Endothelial cell of umbilical vein (primary cell): ENCODE data around the gene SORCS2. TPM values are rescaled to one million over a fixed set of nuclear protein-coding genes. Genes with fewer than 3 reads are reported as not detected.

Experiments
- BruUV-seq: library from RNA; stranded (reverse); fragments of 400-500 nt; replicated peaks from 2 replicates; lab custom pipeline; 2021; lab: Mats Ljungman, UMichigan
- CTCF ChIA-PET: fragments of 300-600, 350-600 bp; sonication (Branson Sonifier 250); formaldehyde crosslinking; loops from one replicate; lab custom pipeline; 2021; ENCODE audit warnings: antibody characterized with exemption, inconsistent platforms; lab: Charles Lee
- POLR2A ChIA-PET: fragments of 300-600, 350-600 bp; sonication (Branson Sonifier 250); formaldehyde crosslinking; loops from one replicate; lab custom pipeline; 2021; ENCODE audit warnings: antibody characterized with exemption, inconsistent platforms; lab: Charles Lee
- DNase-seq: peaks from one replicate; pipeline ENCODE4 v3.0.0-alpha.2; 2011; ENCODE audit warnings: low read depth, low spot score
- FAIRE-seq: peaks from 2 replicates; lab custom pipeline; 2011; peaks lifted over from hg19 to GRCh38; lab: Jason Lieb, UNC
- H2AFZ ChIP-seq: 2 replicates; pipeline ENCODE4 v1.6.0; 2012; ENCODE audit warnings: low read depth, low read length, control low read depth, inconsistent platforms
- H3K27ac ChIP-seq: 2 replicates; pipeline ENCODE4 v1.5.1; 2011; ENCODE audit warnings: low read depth, mild to moderate bottlenecking, control low read depth, low read length, moderate library complexity; ENCODE audit not compliant: insufficient read depth
- H3K27me3 ChIP-seq, 2 experiments: 2 replicates each; pipeline versions ENCODE4 v1.6.0 to v1.6.1; 2011; ENCODE audit warnings: low read length in 2 of 2, mixed read lengths in 1 of 2; ENCODE audit not compliant: control insufficient read depth in 2 of 2, insufficient read depth in 2 of 2
- H3K36me3 ChIP-seq, 2 experiments: 2 replicates in 1 of 2; 3 replicates in 1 of 2; pipeline ENCODE4 v1.5.1; 2011; ENCODE audit warnings: low read length in 2 of 2, mild to moderate bottlenecking in 1 of 2, moderate library complexity in 1 of 2; ENCODE audit not compliant: control insufficient read depth in 2 of 2, insufficient read depth in 2 of 2; ENCODE audit errors: extremely low read depth in 1 of 2
- H3K4me1 ChIP-seq: 3 replicates; pipeline ENCODE4 v1.5.1; 2011; ENCODE audit warnings: mild to moderate bottlenecking, low read length; ENCODE audit not compliant: control insufficient read depth, insufficient read depth; ENCODE audit errors: extremely low read depth
- H3K4me2 ChIP-seq: 2 replicates; pipeline ENCODE4 v1.6.1; 2011; ENCODE audit warnings: low read length, control low read depth, mixed read lengths; ENCODE audit not compliant: insufficient read depth
- H3K4me3 ChIP-seq, 3 experiments: fragments of 200-600 bp in 1 of 3; sonication (generic), shearing (Covaris generic) in 1 of 3; replicated peaks in 1 of 3; 2 replicates each; pipeline ENCODE4 v1.5.1; 2011 to 2016; ENCODE audit warnings: control low read depth in 3 of 3, low read length in 3 of 3, mild to moderate bottlenecking in 2 of 3, inconsistent platforms in 1 of 3, low read depth in 1 of 3, moderate library complexity in 1 of 3; ENCODE audit not compliant: insufficient read depth in 1 of 3
- H3K79me2 ChIP-seq: 2 replicates; pipeline ENCODE4 v1.6.0; 2012; ENCODE audit warnings: low read length, inconsistent platforms; ENCODE audit not compliant: control insufficient read depth, insufficient read depth
- H3K9ac ChIP-seq: replicated peaks from 2 replicates; pipeline ENCODE3; 2011; ENCODE audit warnings: low read length, control low read depth; ENCODE audit not compliant: insufficient read depth; ENCODE audit errors: extremely low read depth
- H3K9me1 ChIP-seq: replicated peaks from 3 replicates; pipeline ENCODE4 v1.6.0; 2011; ENCODE audit warnings: mild to moderate bottlenecking, low read length; ENCODE audit not compliant: control insufficient read depth, insufficient read depth; ENCODE audit errors: extremely low read depth
- H3K9me3 ChIP-seq: replicated peaks from 2 replicates; pipeline ENCODE4 v1.5.1; 2012; ENCODE audit warnings: low read length, inconsistent platforms; ENCODE audit not compliant: control insufficient read depth, insufficient read depth
- H4K20me1 ChIP-seq: replicated peaks from 2 replicates; pipeline ENCODE3; 2011; ENCODE audit warnings: mild to moderate bottlenecking, low read length; ENCODE audit not compliant: control insufficient read depth, insufficient read depth; ENCODE audit errors: extremely low read depth
- CTCF ChIP-seq, 2 donors: IDR thresholded peaks; 1 replicate in 1 of 2; 2 replicates in 1 of 2; pipeline ENCODE4 v1.5.1; 2011; ENCODE audit warnings: low read length in 2 of 2, mild to moderate bottlenecking in 2 of 2, moderate library complexity in 2 of 2, control low read depth in 1 of 2, inconsistent platforms in 1 of 2, low read depth in 1 of 2; ENCODE audit not compliant: insufficient read depth in 1 of 2; ENCODE audit errors: extremely low read depth in 1 of 2
- EZH2 ChIP-seq: IDR thresholded peaks from 2 replicates; pipeline ENCODE4 v1.6.1; 2012; ENCODE audit warnings: borderline replicate concordance, low read depth, mild to moderate bottlenecking, moderate library complexity, low read length, inconsistent platforms; ENCODE audit not compliant: severe bottlenecking
- FOS ChIP-seq: IDR thresholded peaks from 2 replicates; pipeline ENCODE4 v1.6.1; 2011; ENCODE audit warnings: mild to moderate bottlenecking, low read length, moderate library complexity, borderline replicate concordance; ENCODE audit not compliant: insufficient read depth
- GATA2 ChIP-seq: IDR thresholded peaks from 2 replicates; pipeline ENCODE4 v1.7.0; 2011; ENCODE audit warnings: low read depth, mild to moderate bottlenecking, moderate library complexity, mixed read lengths, low read length; ENCODE audit not compliant: insufficient read length, insufficient read depth
- JUN ChIP-seq: IDR thresholded peaks from 2 replicates; pipeline ENCODE4 v1.6.1; 2011; ENCODE audit warnings: borderline replicate concordance, low read depth; ENCODE audit not compliant: insufficient read length, insufficient read depth
- MYC ChIP-seq: IDR thresholded peaks from one replicate; pipeline ENCODE4 v1.6.1; 2011; ENCODE audit warnings: mild to moderate bottlenecking, low read depth, low read length
- POLR2A ChIP-seq: IDR thresholded peaks from 2 replicates; pipeline ENCODE4 v1.6.1; 2012; ENCODE audit warnings: low read depth, mild to moderate bottlenecking, control low read depth, low read length
- POLR2AphosphoS5 ChIP-seq: IDR thresholded peaks from 2 replicates; pipeline ENCODE4 v1.6.1; 2012; ENCODE audit warnings: low read depth, mild to moderate bottlenecking, control low read depth, low read length, moderate library complexity; ENCODE audit not compliant: insufficient read depth
- dilution Hi-C: fragments of 300-500 bp; cut with MboI; formaldehyde crosslinking; loops from one replicate; pipeline ENCODE4 v1.15.0; 2019; ENCODE audit warnings: low sequenced_read_pairs; ENCODE audit not compliant: extremely low pct_ligation_motif_present
- intact Hi-C: fragments of 100-400 bp; cut with micrococcal nuclease; formaldehyde crosslinking; loops from one replicate; pipeline ENCODE4 v1.10.0; 2022
- polyA plus RNA-seq, 4 experiments: library from polyadenylated mRNA; depleted of rRNA in 3 of 4; stranded (reverse) in 3 of 4; unstranded in 1 of 4; fragments of >200 nt; gene quantifications; 2 replicates each; pipeline versions ENCODE4 v1.2.1 to v1.2.3, GENCODE V29; 2011 to 2012; ENCODE audit warnings: missing spikeins in 1 of 4
- total RNA-seq: library from RNA; stranded (reverse); gene quantifications from 2 replicates; pipeline ENCODE4 v1.2.3, GENCODE V29; 2021
- TF ChIP-seq, protein P1 (sequence below): IDR thresholded peaks from 2 replicates; pipeline ENCODE4 v1.6.1; 2011; ENCODE audit not compliant: insufficient read depth, insufficient read length

Gene SORCS2
- total and polyA plus RNA-seq, 2 donors (not counting 3 experiments of a cell fraction or from before 2014, with no cell fraction given) = not detected

DNA sequence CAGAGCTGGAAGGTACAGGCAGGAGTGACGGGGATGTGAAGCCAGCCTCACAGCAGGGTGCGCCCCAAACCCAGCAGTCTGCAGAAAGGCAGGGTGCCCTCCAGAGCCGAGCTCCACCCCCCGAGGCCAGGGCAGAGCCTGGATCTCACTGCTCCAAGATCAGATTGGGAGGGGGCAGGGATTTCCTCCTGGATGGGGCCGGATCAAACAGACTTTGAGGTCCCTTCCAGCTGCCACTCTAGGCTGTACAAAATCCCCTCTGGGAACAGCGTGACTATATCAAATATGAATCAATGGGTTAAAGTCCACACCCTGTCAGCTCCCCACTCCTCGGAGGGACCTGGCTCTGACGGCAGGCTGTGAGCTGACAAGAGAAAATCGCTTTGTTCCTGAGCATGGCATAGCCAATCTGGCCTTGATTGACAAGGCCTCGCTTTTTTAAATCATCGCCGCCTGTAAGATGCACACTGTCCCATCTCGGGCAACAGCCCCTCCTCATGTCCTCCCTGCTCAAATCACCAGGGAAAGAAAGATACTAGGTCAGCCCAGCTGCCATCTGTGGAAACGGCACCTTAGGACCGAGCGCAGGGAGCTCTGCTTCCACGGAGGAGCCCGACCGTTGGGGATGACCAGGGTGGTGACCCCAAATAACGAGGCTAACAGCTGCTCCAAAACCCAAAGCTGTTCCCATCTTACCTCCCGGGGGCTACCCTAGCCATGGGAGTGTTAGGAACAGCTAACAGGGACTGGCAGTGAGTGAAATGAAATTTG lies 202.5 kb downstream of the SORCS2 start:
- ChIA-PET CTCF (no interaction called here), POLR2A (no interaction called here)
- dilution Hi-C loops (no loop called here), intact Hi-C loops (no loop called here)
- FAIRE-seq = no peak
- Histone ChIP-seq H3K9ac (no peak overlapping the region), H3K4me1 (no peaks in the 10 kb centered on the region), H3K4me3 (no peak overlapping the region), H3K9me1 (no peaks in the 10 kb centered on the region), H3K36me3 (no peaks in the 10 kb centered on the region), H3K9me3 (no peaks in the 10 kb centered on the region), H3K27ac (no peak overlapping the region), H3K27me3 (no peaks in the 10 kb centered on the region), H2AFZ (no peak overlapping the region), H4K20me1 (no peaks in the 10 kb centered on the region), H3K79me2 (no peaks in the 10 kb centered on the region), H3K4me2 (no peak overlapping the region)
- TF ChIP-seq EZH2 = no peak
- no peak for TF ChIP-seq MYC
- TF ChIP-seq JUN = no peak
- TF ChIP-seq, protein P1, sequence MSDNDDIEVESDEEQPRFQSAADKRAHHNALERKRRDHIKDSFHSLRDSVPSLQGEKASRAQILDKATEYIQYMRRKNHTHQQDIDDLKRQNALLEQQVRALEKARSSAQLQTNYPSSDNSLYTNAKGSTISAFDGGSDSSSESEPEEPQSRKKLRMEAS = no peak
- TF ChIP-seq GATA2 = no peak
- no peak for TF ChIP-seq FOS
- no peak for TF ChIP-seq CTCF (IDR thresholded peaks at IDR 0.05; ENCODE audit: extremely low read depth in 1 of 2, insufficient read depth in 1 of 2, low read depth in 1 of 2, low read length in 2 of 2)
- no peak for TF ChIP-seq POLR2AphosphoS5
- TF ChIP-seq POLR2A = no peak
- DNase-seq = no peak
- no TSS peak for BruUV-seq
